H1 (cell line): Measurements from ENCODE around the gene FBXL17. TPM values are rescaled to one million over a fixed set of nuclear protein-coding genes. Genes with fewer than 3 reads are reported as not detected.
"Not testable (repeated sequence)": the region's sequence is repeated elsewhere in the genome, so short reads cannot be mapped to it uniquely, and the experiment has no call there.

Experiments used
- CTCF ChIA-PET: fragments of 300-600 bp; sonication (Branson Sonifier 250); formaldehyde crosslinking; loops from one replicate; lab custom pipeline; 2021; ENCODE audit not compliant: partially characterized antibody; lab: Charles Lee
- POLR2A ChIA-PET: fragments of 300-600 bp; sonication (Branson Sonifier 250); formaldehyde crosslinking; loops from one replicate; lab custom pipeline; 2021; ENCODE audit warnings: inconsistent platforms; ENCODE audit not compliant: partially characterized antibody; lab: Charles Lee
- DNase-seq, 2 experiments: peaks; one replicate each; pipeline versions ENCODE4 v3.0.0 to v3.0.0-alpha.2; 2010 to 2022; ENCODE audit warnings: low spot score in 2 of 2, low read depth in 1 of 2, mixed read lengths in 1 of 2
- FAIRE-seq: peaks from 2 replicates; lab custom pipeline; 2011; peaks lifted over from hg19 to GRCh38; lab: Jason Lieb, UNC
- H2AFZ ChIP-seq: 2 replicates; pipeline ENCODE4 v1.8.1; 2012; ENCODE audit warnings: low read length, inconsistent platforms
- H2AK5ac ChIP-seq: 2 replicates; pipeline ENCODE4 v1.6.1; 2013; ENCODE audit warnings: low read depth, low read length
- H2BK120ac ChIP-seq: replicated peaks from 2 replicates; pipeline ENCODE3; 2013; ENCODE audit warnings: low read depth, low read length, inconsistent platforms
- H2BK12ac ChIP-seq: 2 replicates; pipeline ENCODE4 v1.6.1; 2013; ENCODE audit warnings: low read depth, low read length
- H2BK15ac ChIP-seq: 2 replicates; pipeline ENCODE4 v1.6.1; 2013; ENCODE audit warnings: low read length
- H2BK20ac ChIP-seq: 2 replicates; pipeline ENCODE4 v1.6.1; 2013; ENCODE audit warnings: low read length
- H2BK5ac ChIP-seq: 2 replicates; pipeline ENCODE4 v1.6.1; 2013; ENCODE audit warnings: low read depth, low read length
- H3K14ac ChIP-seq: 2 replicates; pipeline ENCODE4 v1.6.1; 2013; ENCODE audit warnings: inconsistent platforms; ENCODE audit not compliant: insufficient read length
- H3K18ac ChIP-seq: 2 replicates; pipeline ENCODE4 v1.6.1; 2013; ENCODE audit warnings: low read length; ENCODE audit errors: extremely low read depth
- H3K23ac ChIP-seq: 2 replicates; pipeline ENCODE4 v1.6.1; 2013; ENCODE audit warnings: inconsistent platforms; ENCODE audit not compliant: insufficient read length
- H3K23me2 ChIP-seq: 2 replicates; pipeline ENCODE4 v1.6.1; 2013; ENCODE audit warnings: low read depth, low read length
- H3K27ac ChIP-seq: 2 replicates; pipeline ENCODE4 v1.6.1; 2011; ENCODE audit warnings: low read depth, low read length, inconsistent platforms
- H3K27me3 ChIP-seq, 4 experiments: replicated peaks in 1 of 4; 1 replicate in 1 of 4; 2 replicates in 3 of 4; pipeline versions ENCODE4 v1.6.1 to v1.8.1; 2011 to 2013; ENCODE audit warnings: low read length in 3 of 4, mild to moderate bottlenecking in 3 of 4, inconsistent platforms in 2 of 4, mixed read lengths in 2 of 4, moderate library complexity in 1 of 4; ENCODE audit not compliant: control insufficient read depth in 3 of 4, insufficient read depth in 3 of 4; ENCODE audit errors: extremely low read depth in 1 of 4
- H3K36me3 ChIP-seq, 4 experiments: 2 replicates each; pipeline versions ENCODE4 v1.6.1 to v1.8.1; 2011 to 2013; ENCODE audit warnings: mild to moderate bottlenecking in 4 of 4, low read length in 3 of 4, moderate library complexity in 2 of 4, control low read depth in 1 of 4, inconsistent platforms in 1 of 4; ENCODE audit not compliant: insufficient read depth in 4 of 4, control insufficient read depth in 2 of 4
- H3K4ac ChIP-seq: replicated peaks from 2 replicates; pipeline ENCODE3; 2013; ENCODE audit warnings: low read length, low read depth, mixed read lengths, inconsistent platforms; ENCODE audit not compliant: insufficient read length
- H3K4me1 ChIP-seq, 4 experiments: replicated peaks in 1 of 4; 1 replicate in 1 of 4; 2 replicates in 3 of 4; pipeline versions ENCODE4 v1.6.1 to v1.8.1; 2011 to 2013; ENCODE audit warnings: low read length in 3 of 4, inconsistent platforms in 2 of 4, mixed read lengths in 1 of 4; ENCODE audit not compliant: insufficient read depth in 4 of 4, control insufficient read depth in 3 of 4
- H3K4me2 ChIP-seq, 2 experiments: 2 replicates each; pipeline versions ENCODE4 v1.6.1 to v1.8.1; 2011 to 2013; ENCODE audit warnings: low read depth in 2 of 2, low read length in 2 of 2, control low read depth in 1 of 2, inconsistent platforms in 1 of 2, mild to moderate bottlenecking in 1 of 2; ENCODE audit not compliant: insufficient read depth in 1 of 2
- H3K4me3 ChIP-seq, 4 experiments: fragments of 200-600, 300-600 bp in 1 of 4; sonication (generic), shearing (Covaris generic), sonication (Bioruptor Twin) in 1 of 4; 2 replicates each; pipeline versions ENCODE4 v1.5.1 to v1.8.1; 2011 to 2016; ENCODE audit warnings: low read length in 4 of 4, low read depth in 3 of 4, control low read depth in 2 of 4, inconsistent platforms in 2 of 4, mild to moderate bottlenecking in 2 of 4, mixed read lengths in 1 of 4, moderate library complexity in 1 of 4; ENCODE audit not compliant: insufficient read depth in 2 of 4; ENCODE audit errors: extremely low read depth in 1 of 4
- H3K56ac ChIP-seq: replicated peaks from 2 replicates; pipeline ENCODE3; 2013; ENCODE audit warnings: low read depth, mild to moderate bottlenecking, mixed read lengths, low read length, inconsistent platforms; ENCODE audit not compliant: insufficient read length
- H3K79me1 ChIP-seq: 2 replicates; pipeline ENCODE4 v1.6.1; 2013; ENCODE audit warnings: low read depth, low read length, control low read depth
- H3K79me2 ChIP-seq, 2 experiments: 2 replicates each; pipeline versions ENCODE4 v1.6.1 to v1.8.1; 2012 to 2013; ENCODE audit warnings: low read length in 2 of 2, mild to moderate bottlenecking in 2 of 2, inconsistent platforms in 1 of 2; ENCODE audit not compliant: insufficient read depth in 2 of 2, control insufficient read depth in 1 of 2
- H3K9ac ChIP-seq, 4 experiments: replicated peaks in 1 of 4; 1 replicate in 1 of 4; 2 replicates in 3 of 4; pipeline versions ENCODE4 v1.6.1 to v1.8.1; 2011 to 2013; ENCODE audit warnings: low read depth in 3 of 4, low read length in 3 of 4, control low read depth in 2 of 4, mild to moderate bottlenecking in 2 of 4, moderate library complexity in 2 of 4, inconsistent platforms in 1 of 4; ENCODE audit errors: extremely low read depth in 1 of 4
- H3K9me3 ChIP-seq, 2 experiments: 2 replicates each; pipeline versions ENCODE4 v1.6.1 to v1.8.1; 2012 to 2013; ENCODE audit warnings: mild to moderate bottlenecking in 2 of 2, moderate library complexity in 2 of 2, control low read depth in 1 of 2, inconsistent platforms in 1 of 2, low read depth in 1 of 2, low read length in 1 of 2, mixed read lengths in 1 of 2; ENCODE audit not compliant: insufficient read depth in 2 of 2
- H4K20me1 ChIP-seq, 2 experiments: replicated peaks in 1 of 2; 2 replicates each; pipeline versions ENCODE3 to v1.8.1; 2011 to 2013; ENCODE audit warnings: inconsistent platforms in 2 of 2, low read length in 2 of 2, mild to moderate bottlenecking in 1 of 2; ENCODE audit not compliant: insufficient read depth in 2 of 2, control insufficient read depth in 1 of 2
- H4K5ac ChIP-seq: 2 replicates; pipeline ENCODE4 v1.6.1; 2013; ENCODE audit warnings: low read length, low read depth, mixed read lengths, inconsistent platforms; ENCODE audit not compliant: insufficient read length
- H4K8ac ChIP-seq: 2 replicates; pipeline ENCODE4 v1.8.0; 2013; ENCODE audit warnings: mild to moderate bottlenecking, moderate library complexity, low read length, inconsistent platforms; ENCODE audit not compliant: insufficient read depth; ENCODE audit errors: extremely low read depth
- H4K91ac ChIP-seq: replicated peaks from 2 replicates; pipeline ENCODE3; 2013; ENCODE audit warnings: low read length, mixed read lengths, inconsistent platforms; ENCODE audit not compliant: insufficient read length
- WGBS, 2 experiments: shearing (Covaris generic) in 1 of 2; methylation state at CpG; one replicate each; pipeline versions ENCODE4 v1.1.6 to v1.1.7; 2013 to 2015; ENCODE audit warnings: low lambda C conversion rate in 2 of 2, mixed read lengths in 2 of 2, inconsistent platforms in 1 of 2, low coverage in 1 of 2, missing lambda C conversion rate in 1 of 2; ENCODE audit not compliant: insufficient replicate concordance in 2 of 2, insufficient coverage in 1 of 2, insufficient read length in 1 of 2; ENCODE audit errors: extremely low coverage in 1 of 2, missing lambda C conversion rate in 1 of 2; 5-methylcytosine and 5-hydroxymethylcytosine counted together
- polyA plus RNA-seq, 7 experiments: library from polyadenylated mRNA; depleted of rRNA in 3 of 7; stranded (reverse) in 5 of 7; unstranded in 2 of 7; fragments of >200 nt in 5 of 7; fragments of 200-250 nt in 2 of 7; gene quantifications; 1 replicate in 5 of 7; 2 replicates in 1 of 7; 4 replicates in 1 of 7; pipeline versions ENCODE4 v1.2.1 to v1.2.3, GENCODE V29; 2011 to 2013; ENCODE audit warnings: missing spikeins in 2 of 7, mixed read lengths in 2 of 7
- total RNA-seq: library from RNA; stranded (reverse); fragmentation: NEBNext Ultra II Directional; extraction: Animal tissue kit (Norgen Biotek cat#: 25700); gene quantifications from 2 replicates; pipeline ENCODE4 v1.2.1, GENCODE V29; 2021

Gene FBXL17
- total and polyA plus RNA-seq, 2 of the 8 experiments (the other 6 are each of a cell fraction or from before 2014, with no cell fraction given) = 0.35 to 4.3 TPM

DNA sequence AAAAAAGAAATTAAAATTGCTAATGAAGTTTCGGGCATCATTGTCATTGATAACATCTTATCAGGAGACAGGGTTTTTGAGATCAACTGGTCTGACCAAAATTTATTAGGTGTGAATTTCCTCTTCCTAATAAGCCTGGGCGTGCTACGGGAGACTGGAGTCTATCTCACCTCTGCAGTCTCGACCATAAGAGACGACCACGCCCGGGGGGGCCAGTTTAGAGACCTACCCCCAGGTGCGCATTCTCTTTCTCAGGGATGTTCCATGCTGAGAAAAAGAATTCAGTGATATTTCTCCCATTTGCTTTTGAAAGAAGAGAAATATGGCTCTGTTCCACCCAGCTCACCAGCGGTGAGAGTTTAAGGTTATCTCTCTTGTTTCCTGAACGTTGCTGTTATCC, 107.8 kb downstream of the FBXL17 start:
- H2BK12ac ChIP-seq, H3K23me2 ChIP-seq, FAIRE-seq, H3K18ac ChIP-seq, H3K4ac ChIP-seq, H3K27ac ChIP-seq, CTCF ChIA-PET, POLR2A ChIA-PET, DNase-seq, H4K8ac ChIP-seq, H3K9ac ChIP-seq, H3K4me3 ChIP-seq, H3K79me1 ChIP-seq, H3K23ac ChIP-seq, H2AK5ac ChIP-seq, H2BK120ac ChIP-seq, H3K79me2 ChIP-seq, H2BK20ac ChIP-seq, H4K20me1 ChIP-seq, H3K14ac ChIP-seq, H3K4me2 ChIP-seq, H3K4me1 ChIP-seq, H3K56ac ChIP-seq, H3K36me3 ChIP-seq, H3K27me3 ChIP-seq, H3K9me3 ChIP-seq, H2BK5ac ChIP-seq, H2BK15ac ChIP-seq, H4K91ac ChIP-seq, H4K5ac ChIP-seq, H2AFZ ChIP-seq: not testable (repeated sequence)
- 97% methylated on average over 10 of the region's 10 CpGs; no CpG with 5 or more reads in 1 of the 2 experiments for WGBS, 2 experiments
